Endothelial cell (in vitro differentiated cells): ENCODE measurements around the gene GP1BB. TPM values are rescaled to one million over a fixed set of nuclear protein-coding genes. Genes with fewer than 3 reads are reported as not detected.

Source experiments
- DNase-seq: peaks from one replicate; pipeline ENCODE4 v3.0.0; 2021; ENCODE audit warnings: low spot score
- H3K27ac Mint-ChIP-seq: one replicate; pipeline ENCODE4 v1.8.0; 2021; ENCODE audit warnings: mixed read lengths, inconsistent platforms; ENCODE audit not compliant: unreplicated experiment
- H3K27me3 Mint-ChIP-seq: one replicate; pipeline ENCODE4 v1.8.0; 2021; ENCODE audit warnings: mild to moderate bottlenecking, moderate library complexity, mixed read lengths, inconsistent platforms; ENCODE audit not compliant: unreplicated experiment
- H3K36me3 Mint-ChIP-seq: one replicate; pipeline ENCODE4 v1.8.0; 2021; ENCODE audit warnings: mild to moderate bottlenecking, low read depth, mixed read lengths, inconsistent platforms; ENCODE audit not compliant: unreplicated experiment
- H3K4me1 Mint-ChIP-seq: one replicate; pipeline ENCODE4 v1.8.0; 2021; ENCODE audit warnings: mild to moderate bottlenecking, mixed read lengths, inconsistent platforms; ENCODE audit not compliant: unreplicated experiment
- H3K4me3 Mint-ChIP-seq: one replicate; pipeline ENCODE4 v1.8.0; 2021; ENCODE audit warnings: mild to moderate bottlenecking, mixed read lengths, inconsistent platforms; ENCODE audit not compliant: unreplicated experiment
- H3K9me3 Mint-ChIP-seq: one replicate; pipeline ENCODE4 v1.8.0; 2021; ENCODE audit warnings: mixed read lengths, inconsistent platforms; ENCODE audit not compliant: unreplicated experiment
- total RNA-seq: library from RNA; stranded (reverse); fragmentation: NEBNext Ultra II Directional; extraction: Animal tissue kit (Norgen Biotek cat#: 25700); gene quantifications from one replicate; pipeline ENCODE4 v1.2.1, GENCODE V29; 2021; ENCODE audit not compliant: unreplicated experiment
- TF ChIP-seq, protein P1 (sequence below): fragments of 200-600 bp; sonication (generic); IDR thresholded peaks from one replicate; pipeline ENCODE4 v1.5.0; 2021; ENCODE audit warnings: antibody characterized with exemption; ENCODE audit not compliant: unreplicated experiment

Gene GP1BB
- total RNA-seq, 1 donor from 2014 or later, result not detected

DNA sequence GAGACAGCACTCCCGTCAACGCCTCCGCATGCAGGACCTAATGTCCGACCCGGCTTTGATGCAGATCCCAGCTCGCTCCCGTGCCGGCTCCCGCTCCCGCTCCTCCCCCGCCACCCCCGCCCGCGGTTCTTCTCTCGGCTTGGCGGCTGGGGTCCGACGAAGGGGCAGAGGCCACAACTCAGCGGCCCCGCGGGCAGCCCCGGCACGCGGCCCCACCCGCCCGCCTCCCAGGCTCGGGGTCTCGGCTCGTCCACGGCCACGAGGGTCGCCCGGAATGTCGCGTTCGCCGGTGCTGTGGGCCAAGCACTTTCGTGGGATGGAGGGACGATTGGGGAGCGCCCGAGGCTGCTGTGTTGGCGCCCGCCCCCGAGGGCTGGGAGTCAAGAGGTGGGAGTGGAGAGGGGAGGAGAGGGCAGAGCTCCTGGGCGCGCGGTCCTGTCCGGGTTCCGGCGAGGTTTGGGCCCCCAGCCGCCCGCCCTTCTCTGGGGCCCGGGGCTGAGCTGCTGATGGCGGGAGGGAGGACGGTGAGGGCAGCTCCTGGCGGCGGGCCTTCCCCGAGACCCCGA, 31.9 kb downstream of the GP1BB start:
- Mint-ChIP-seq H3K4me3 (no peak overlapping the region), H3K36me3 (peaks cover 4% of the 10 kb centered on the region), H3K4me1 (peaks cover 19% of the 10 kb centered on the region), H3K27ac (no peak overlapping the region), H3K9me3 (no peaks in the 10 kb centered on the region), H3K27me3 (peaks cover 25% of the 10 kb centered on the region)
- no peak for DNase-seq
- TF ChIP-seq, protein P1, sequence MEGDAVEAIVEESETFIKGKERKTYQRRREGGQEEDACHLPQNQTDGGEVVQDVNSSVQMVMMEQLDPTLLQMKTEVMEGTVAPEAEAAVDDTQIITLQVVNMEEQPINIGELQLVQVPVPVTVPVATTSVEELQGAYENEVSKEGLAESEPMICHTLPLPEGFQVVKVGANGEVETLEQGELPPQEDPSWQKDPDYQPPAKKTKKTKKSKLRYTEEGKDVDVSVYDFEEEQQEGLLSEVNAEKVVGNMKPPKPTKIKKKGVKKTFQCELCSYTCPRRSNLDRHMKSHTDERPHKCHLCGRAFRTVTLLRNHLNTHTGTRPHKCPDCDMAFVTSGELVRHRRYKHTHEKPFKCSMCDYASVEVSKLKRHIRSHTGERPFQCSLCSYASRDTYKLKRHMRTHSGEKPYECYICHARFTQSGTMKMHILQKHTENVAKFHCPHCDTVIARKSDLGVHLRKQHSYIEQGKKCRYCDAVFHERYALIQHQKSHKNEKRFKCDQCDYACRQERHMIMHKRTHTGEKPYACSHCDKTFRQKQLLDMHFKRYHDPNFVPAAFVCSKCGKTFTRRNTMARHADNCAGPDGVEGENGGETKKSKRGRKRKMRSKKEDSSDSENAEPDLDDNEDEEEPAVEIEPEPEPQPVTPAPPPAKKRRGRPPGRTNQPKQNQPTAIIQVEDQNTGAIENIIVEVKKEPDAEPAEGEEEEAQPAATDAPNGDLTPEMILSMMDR, result no peak

DNA sequence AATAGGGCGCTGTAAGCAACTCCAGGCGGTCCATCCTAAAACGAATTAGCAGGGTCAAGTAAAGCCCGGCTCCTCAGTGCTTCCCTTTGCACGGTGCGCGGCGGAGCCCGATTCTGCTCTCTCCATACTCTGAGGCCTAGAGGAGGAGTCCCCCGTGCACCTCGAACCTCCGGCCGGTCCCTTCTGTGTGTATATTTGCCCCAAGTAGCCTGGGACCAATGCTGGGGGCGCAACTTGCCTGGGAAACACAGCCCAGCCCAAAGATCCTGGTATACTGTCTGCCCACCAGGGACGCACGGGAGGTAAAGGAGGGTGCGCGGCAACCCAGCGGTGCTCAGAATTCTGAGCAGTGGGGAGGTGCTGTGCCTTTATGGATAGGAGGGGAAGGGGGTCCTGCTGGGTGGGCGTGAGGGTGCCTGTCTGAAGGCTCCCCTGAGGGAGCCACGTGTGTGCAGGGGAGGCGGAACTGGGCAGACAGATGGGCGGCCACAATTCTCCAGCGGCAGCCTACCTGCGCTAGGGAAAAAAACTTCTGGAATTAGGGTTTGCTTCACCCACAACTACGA, 32.5 kb downstream of the GP1BB start:
- H3K36me3 Mint-ChIP-seq, result peaks cover 6% of the 10 kb centered on the region
- DNase-seq, result no peak
- no peak overlapping the region for H3K4me3 Mint-ChIP-seq
- H3K9me3 Mint-ChIP-seq, result no peaks in the 10 kb centered on the region
- H3K27me3 Mint-ChIP-seq, result peaks cover 26% of the 10 kb centered on the region
- peaks cover 20% of the 10 kb centered on the region for H3K4me1 Mint-ChIP-seq
- no peak overlapping the region for H3K27ac Mint-ChIP-seq
- TF ChIP-seq, protein P1, result no peak

DNA sequence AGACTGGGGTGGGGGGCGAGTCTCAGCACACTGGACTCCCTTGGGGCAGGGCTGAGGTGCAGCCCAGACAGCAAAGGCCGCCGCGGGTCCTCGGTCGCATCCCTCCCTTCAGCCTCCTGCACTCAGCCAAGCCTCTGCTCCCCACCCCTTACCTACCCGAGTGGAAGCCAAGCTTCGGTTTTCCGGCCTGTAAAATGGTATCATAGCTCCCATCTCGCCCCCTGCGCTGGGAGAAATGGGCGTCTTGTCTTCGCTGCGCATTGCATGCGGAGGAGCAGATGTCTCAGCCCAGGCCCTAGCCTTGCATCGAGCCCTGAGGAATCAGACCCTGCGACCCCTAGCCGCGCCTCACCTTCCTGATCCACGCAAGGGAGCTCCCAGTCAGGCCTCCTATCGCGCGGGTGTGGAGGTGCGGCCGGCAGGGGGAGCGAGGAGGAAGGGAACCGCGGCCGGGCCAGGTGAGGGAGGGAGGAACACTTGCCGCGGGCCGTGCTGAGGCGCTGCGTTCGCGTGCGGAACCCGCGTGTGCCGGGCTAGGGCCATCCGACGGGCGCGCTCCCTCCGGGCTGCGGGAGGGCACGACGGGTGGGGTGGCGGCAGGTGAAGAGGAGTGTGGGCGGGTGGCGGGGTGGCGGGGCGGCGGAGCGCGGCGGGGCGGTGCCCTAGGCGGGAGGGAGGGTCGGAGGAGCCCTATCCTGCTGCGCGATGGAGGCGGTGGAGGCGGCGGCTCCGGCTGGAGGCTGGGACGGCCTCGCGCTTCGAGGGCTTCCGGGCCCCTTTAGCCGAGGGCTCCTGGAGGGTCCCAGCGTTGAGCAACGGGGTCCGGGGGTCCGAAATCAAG, 33.2 kb downstream of the GP1BB start:
- H3K9me3 Mint-ChIP-seq, result no peaks in the 10 kb centered on the region
- peaks cover 26% of the 10 kb centered on the region for H3K27me3 Mint-ChIP-seq
- DNase-seq, result no peak
- peaks cover 21% of the 10 kb centered on the region for H3K4me1 Mint-ChIP-seq
- no peak overlapping the region for H3K4me3 Mint-ChIP-seq
- TF ChIP-seq, protein P1, result peak; percentile 37
- H3K27ac Mint-ChIP-seq, result no peak overlapping the region
- H3K36me3 Mint-ChIP-seq, result peaks cover 6% of the 10 kb centered on the region

DNA sequence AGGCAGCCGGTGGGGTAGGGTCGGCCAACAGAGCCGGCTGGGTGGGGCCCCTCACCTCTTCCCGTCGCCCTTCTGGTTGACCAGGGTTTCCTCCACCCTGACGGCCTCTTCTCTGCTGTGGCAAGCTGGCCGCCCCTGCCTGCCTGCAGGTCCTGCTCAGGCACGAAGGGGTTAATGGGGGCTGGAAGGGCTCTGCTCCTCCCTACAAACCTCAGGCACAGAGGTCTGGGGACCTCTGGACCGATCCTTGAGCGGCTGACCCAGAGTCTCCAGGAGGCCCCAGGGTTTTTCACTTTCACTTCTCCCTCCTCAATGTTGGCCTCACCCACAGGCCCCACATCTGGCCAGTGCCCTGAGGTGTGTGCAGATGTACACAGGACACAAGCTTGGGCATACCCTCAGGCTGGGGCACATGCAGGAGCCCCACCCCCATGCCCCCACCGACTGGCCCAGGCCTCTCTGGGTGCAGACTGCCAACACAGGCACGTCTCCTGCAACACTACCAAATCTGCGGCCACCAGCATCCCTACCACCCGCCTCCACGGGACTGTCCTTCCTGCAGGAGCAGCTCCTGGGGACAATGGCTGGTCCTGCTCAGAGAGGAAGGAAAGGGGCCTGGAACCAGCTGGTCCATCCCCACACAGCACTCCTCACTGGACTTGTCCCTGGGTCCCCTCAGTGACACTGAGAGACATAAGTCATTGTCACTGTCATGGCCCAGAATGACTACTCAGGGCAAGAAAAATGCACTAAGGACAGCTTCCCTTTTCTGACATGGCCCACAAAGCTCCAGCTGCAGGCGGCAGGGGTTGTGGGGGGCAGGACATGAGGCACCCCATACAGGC, 34.0 kb downstream of the GP1BB start:
- no peak overlapping the region for H3K4me3 Mint-ChIP-seq
- H3K4me1 Mint-ChIP-seq, result peaks cover 25% of the 10 kb centered on the region
- H3K9me3 Mint-ChIP-seq, result no peaks in the 10 kb centered on the region
- DNase-seq, result no peak
- H3K27me3 Mint-ChIP-seq, result peaks cover 31% of the 10 kb centered on the region
- H3K27ac Mint-ChIP-seq, result no peak overlapping the region
- peaks cover 6% of the 10 kb centered on the region for H3K36me3 Mint-ChIP-seq
- TF ChIP-seq, protein P1, result no peak
